Measurements from ENCODE around the gene PADI3.
"Not testable (repeated sequence)": the region's sequence is repeated elsewhere in the genome, so short reads cannot be mapped to it uniquely, and the experiment has no call there.

Gene PADI3

GRCh38 chr1:17305576-17306095, 56.7 kb downstream of the PADI3 start:
- DNase-seq: no peak

- no peak for DNase-seq
Measured at GRCh38 chr1:17306407-17306806, 57.5 kb downstream of the PADI3 start.

- DNase-seq: no peak
Measured at GRCh38 chr1:17306921-17307320, 58.0 kb downstream of the PADI3 start.

- no peak for DNase-seq
Measured at GRCh38 chr1:17307329-17307728, 58.4 kb downstream of the PADI3 start.

GRCh38 chr1:17307946-17308345, 59.0 kb downstream of the PADI3 start, which contains the start of gene PADI4:
PADI4 (plus strand) TSS chr1:17308197; CDS start chr1:17308223, 26 bp downstream.
- peak; percentile 15 for DNase-seq

DNA sequence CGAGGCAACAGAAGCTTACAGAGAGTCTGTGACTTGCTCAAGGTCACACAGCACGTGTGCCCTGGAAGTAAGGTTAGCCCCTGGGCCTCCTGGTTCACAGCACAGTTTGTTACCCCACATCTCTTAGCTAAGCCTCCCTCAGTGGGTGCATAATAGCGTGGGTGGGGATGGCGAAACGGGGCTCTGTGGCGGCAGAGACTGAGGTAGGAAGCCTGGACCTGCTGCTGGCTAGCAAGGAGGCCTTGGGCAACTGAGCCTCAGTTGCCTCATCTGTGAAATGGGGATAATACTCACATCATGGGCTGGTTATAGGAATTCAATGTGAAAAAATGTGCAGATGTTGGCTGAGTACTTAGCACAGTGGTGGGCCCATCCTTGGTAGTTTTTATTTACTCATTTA, 59.7 kb downstream of the PADI3 start:
- peak; percentile 39 for DNase-seq

DNA sequence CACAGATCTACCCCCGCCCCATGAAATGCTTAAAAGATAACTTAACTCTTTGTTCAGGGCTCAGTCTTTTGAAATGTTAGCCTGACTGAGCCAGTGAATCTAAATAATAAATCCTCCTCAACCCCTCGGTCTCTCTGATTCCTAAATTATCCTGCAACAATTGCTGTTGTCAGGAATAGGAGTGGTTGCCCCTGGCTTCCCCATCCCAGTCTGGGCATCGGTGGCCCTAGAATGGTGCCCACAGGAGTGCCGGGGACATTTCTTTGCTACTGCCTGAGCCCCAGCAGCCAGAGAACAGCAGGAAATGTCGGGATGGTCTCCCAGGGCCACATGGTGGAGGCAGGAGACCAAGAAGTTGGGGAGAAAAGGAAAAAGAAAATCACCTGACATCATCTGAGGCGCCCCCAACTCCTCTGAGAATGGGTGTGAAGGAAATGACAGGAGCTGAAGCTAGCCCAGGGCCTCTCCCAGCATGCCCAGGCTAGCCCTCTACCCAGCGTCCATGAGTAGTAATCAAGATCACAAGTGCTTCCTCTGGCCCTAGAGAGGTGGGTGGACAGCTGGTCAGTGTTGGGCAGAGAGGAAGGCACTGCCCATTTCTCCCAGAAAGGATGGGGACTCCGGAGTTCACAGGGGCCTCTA, 60.6 kb downstream of the PADI3 start:
- no peak for DNase-seq

DNA sequence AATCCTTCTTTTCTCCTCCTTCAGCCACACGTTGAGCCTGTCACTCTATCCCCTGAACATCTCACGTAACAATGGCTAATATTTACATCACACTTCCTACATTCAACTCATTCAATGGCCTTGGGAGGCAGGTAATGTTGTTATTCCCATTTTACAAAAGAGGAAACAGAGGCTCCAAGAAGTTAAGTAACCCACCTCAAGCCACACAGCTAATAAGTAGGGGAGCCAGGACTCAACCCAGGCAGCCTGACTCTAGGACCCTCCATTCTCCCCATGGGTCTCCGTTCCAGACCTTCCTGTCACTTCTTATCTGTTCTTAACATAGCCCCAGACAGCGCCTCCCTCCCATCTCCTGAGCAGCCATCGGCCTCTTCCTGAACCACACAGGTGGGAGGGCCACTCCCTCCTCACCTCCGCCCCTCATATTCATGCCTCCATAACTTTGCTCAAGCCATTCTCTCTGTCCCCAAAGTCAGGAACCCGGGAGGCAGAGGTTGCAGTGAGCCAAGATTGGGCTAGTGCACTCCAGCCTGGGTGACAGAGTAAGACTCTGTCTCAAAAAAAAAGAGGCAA, 61.3 kb downstream of the PADI3 start:
- no peak for DNase-seq

DNA sequence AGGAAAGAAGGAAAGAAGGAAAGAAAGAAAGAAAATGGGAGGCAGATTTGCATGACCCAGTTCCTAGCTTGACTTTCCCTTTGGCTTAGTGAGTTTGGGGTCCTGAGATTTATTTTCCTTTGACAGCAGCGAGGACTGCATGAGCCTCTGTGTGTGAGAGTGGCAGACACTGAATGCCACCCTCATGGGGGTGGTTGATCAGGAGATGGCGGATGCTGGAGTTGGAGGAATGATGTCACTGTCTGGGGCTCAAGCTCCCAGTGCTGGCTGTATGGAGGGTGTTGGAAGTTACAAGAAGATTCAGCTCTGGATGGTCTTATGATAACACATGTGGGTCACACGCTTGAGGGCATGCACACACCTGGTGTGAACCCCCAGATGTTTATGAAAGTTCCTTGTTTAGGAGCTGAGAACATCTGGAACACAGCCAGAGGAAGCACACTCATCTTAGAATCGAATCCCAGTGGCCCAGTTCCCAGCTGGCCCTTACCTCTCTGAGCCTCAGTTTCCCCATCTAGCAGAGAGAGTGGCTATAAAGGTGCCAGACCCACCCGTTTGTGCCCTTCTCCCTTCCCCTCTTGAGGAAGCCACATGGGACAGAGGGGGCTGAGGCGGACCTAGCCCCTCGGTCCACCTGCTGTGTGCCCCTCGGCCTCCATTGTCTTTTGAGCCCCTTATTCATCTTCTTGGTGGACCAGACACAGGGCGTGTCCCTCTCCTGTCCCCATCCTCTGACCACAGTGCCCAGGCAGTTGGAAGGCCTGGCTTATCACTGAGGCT, 64.8 kb downstream of the PADI3 start:
- no peak for DNase-seq

DNA sequence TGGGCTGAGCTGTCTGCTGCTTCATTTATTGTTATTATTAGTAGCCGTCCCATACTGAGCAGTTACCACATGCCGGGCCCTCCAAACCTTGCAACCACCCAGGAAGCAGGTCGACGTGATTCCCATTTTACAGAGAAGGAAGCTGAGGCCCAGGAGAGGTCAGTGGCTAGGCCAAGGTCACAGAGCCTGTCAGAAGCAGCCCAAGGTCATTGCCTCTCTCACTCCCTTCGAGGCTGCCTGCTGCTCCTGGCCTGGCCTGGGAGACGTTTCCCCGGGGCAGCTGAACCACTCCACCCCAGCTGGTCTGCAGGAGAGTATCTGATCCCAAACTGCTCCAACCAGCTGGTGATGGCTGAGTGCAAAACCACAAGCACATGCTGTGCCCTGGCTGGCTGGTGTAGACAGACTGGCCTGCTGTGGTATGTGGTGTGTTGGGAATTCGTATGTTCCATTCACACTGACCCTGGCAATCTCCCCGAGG, 65.6 kb downstream of the PADI3 start:
- DNase-seq: no peak

GRCh38 chr1:17315542-17316130, 66.7 kb downstream of the PADI3 start:
- DNase-seq: no peak

- no peak for DNase-seq
Measured at GRCh38 chr1:17316704-17317103, 67.8 kb downstream of the PADI3 start.

DNA sequence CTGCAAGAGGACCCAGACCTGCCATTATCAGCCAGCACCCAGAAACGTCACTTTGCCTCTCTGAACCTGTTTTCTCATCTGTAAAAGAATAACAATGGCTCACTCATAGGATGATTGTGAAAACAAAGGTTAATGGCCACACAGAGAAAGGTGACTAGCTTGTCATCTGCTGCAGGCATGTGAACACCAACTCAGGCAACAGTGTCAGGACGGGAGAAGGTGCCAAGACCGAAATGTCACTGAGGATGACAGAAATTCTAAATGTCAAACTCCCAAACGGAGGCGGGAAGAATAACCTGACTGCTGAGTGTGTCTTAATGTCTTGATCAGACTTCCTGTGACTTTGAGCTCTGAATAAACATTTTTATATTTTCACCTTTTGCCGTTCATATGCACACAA, 69.4 kb downstream of the PADI3 start:
- DNase-seq: no peak

GRCh38 chr1:17319561-17320350, 70.9 kb downstream of the PADI3 start:
- no peak for DNase-seq

- DNase-seq: not testable (repeated sequence)
Measured at GRCh38 chr1:17321857-17322390, 73.0 kb downstream of the PADI3 start.

DNA sequence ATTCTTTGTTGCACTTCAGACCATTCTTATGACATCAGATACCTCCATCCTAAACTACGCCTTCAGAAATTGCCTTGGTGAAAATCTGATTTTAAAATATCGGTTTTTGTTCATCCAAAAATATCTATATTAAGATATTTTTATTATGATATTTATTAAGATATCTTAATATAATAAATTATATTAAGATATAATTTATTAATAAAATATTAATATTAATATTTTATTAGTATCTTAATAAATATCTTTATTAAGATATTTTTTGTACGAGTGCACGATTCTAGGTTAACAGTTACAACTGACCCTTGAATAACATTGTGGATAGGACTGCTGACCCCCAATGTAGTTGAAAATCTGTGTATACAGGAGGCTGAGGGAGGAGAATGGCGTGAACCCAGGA, 80.0 kb downstream of the PADI3 start:
- no peak for DNase-seq

DNA sequence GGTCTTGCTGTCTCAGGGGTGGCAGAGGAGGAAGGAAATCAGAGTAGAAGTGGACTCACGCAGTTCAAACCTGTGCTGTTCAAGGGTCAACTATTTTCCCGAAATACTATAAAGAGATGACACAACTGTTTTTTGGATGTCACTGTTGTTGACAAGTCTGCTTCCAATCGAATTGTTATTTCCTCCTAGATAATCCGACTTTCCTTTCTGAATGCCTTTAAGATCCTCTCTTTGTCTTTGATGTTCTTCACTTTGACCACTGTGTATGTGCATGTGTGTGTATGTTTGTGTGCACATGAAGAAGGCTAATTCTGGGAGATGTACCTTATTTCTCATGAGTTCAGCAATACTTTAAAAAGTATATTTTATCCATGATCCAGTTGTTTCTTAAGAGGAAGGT, 80.7 kb downstream of the PADI3 start:
- no peak for DNase-seq

DNA sequence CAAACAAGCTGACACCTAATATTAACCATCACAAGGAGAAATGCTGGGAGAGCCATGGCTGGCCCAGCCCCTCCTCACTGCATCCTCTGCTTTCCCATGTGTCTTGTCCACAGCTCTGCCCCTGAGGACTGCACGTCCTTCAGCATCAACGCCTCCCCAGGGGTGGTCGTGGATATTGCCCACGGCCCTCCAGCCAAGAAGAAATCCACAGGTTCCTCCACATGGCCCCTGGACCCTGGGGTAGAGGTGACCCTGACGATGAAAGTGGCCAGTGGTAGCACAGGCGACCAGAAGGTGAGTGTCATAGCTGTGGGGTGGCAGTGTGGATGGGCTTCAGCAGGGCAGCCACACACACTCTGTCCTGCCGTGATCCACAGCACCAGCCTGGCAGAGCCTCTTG, 82.0 kb downstream of the PADI3 start:
- no peak for DNase-seq

DNA sequence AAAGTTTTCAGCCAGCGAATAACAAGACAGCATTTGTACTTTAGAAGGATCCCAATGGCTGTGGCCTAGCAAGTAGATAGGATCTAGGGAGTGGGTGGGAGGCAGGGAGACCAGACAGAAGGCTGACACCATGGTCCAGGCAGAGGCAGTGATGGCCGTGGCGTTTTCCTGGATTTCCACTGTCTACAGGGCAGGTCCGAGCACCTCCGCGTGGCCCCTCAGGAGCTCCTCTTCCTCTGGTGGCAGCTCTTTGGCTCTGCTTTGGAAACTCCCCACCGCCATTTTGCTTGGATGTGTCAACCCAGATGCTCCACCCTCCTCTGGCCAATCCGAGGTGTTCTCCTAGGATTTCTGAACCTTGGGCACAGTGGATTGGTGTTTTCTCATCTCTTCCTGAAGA, 84.2 kb downstream of the PADI3 start:
- no peak for DNase-seq

All from MV-4-11 (cell line).